Progenitor cell of endocrine pancreas (in vitro differentiated cells): ENCODE measurements around the gene KSR2. TPM values are rescaled to one million over a fixed set of nuclear protein-coding genes. Genes with fewer than 3 reads are reported as not detected.
A peak's percentile ranks its signal among the peaks of the same experiment; 100 is the strongest.

Experiments used
- DNase-seq: peaks from one replicate; pipeline ENCODE4 v3.0.0; 2021; ENCODE audit warnings: low spot score; ENCODE audit not compliant: unreplicated experiment
- H3K27ac Mint-ChIP-seq: 2 replicates; pipeline ENCODE4 v1.8.0; 2021; ENCODE audit warnings: mild to moderate bottlenecking, moderate library complexity, mixed read lengths
- H3K27me3 Mint-ChIP-seq: 2 replicates; pipeline ENCODE4 v1.8.0; 2021; ENCODE audit warnings: mixed read lengths
- H3K36me3 Mint-ChIP-seq: 2 replicates; pipeline ENCODE4 v1.8.0; 2022; ENCODE audit warnings: mixed read lengths; ENCODE audit not compliant: insufficient read depth
- H3K4me1 Mint-ChIP-seq: 2 replicates; pipeline ENCODE4 v1.8.0; 2021; ENCODE audit warnings: low read depth, mixed read lengths
- H3K4me3 Mint-ChIP-seq: 2 replicates; pipeline ENCODE4 v1.8.0; 2021; ENCODE audit warnings: low read depth, mild to moderate bottlenecking, moderate library complexity, mixed read lengths
- H3K9me3 Mint-ChIP-seq: 2 replicates; pipeline ENCODE4 v1.8.0; 2021; ENCODE audit warnings: low read depth, mixed read lengths
- CTCF ChIP-seq: fragments of 200-600 bp; sonication (generic); IDR thresholded peaks from one replicate; pipeline ENCODE4 v1.5.0; 2021; ENCODE audit warnings: antibody characterized with exemption, mild to moderate bottlenecking; ENCODE audit not compliant: unreplicated experiment
- total RNA-seq: library from RNA; stranded (reverse); gene quantifications from 2 replicates; pipeline ENCODE4 v1.2.1, GENCODE V29; 2021

Gene KSR2
- total RNA-seq, 1 donor from 2014 or later: 1.8 TPM

- Mint-ChIP-seq H3K4me3 (no peak overlapping the region), H3K36me3 (no peaks in the 10 kb centered on the region), H3K27ac (no peak overlapping the region), H3K9me3 (no peaks in the 10 kb centered on the region), H3K4me1 (no peaks in the 10 kb centered on the region), H3K27me3 (no peaks in the 10 kb centered on the region)
- TF ChIP-seq CTCF: no peak
- DNase-seq: no peak
These were observed 78.1 kb downstream of the KSR2 start for GRCh38 chr12:117890644-117891043.

GRCh38 chr12:117890137-117890536, 78.7 kb downstream of the KSR2 start:
- DNase-seq: no peak
- H3K27ac Mint-ChIP-seq: no peak overlapping the region

GRCh38 chr12:117889098-117889497, 79.7 kb downstream of the KSR2 start:
- no peak for TF ChIP-seq CTCF
- Mint-ChIP-seq H3K27me3 (peaks cover 2% of the 10 kb centered on the region), H3K27ac (no peak overlapping the region), H3K9me3 (no peaks in the 10 kb centered on the region), H3K36me3 (no peaks in the 10 kb centered on the region), H3K4me1 (no peaks in the 10 kb centered on the region), H3K4me3 (no peak overlapping the region)
- no peak for DNase-seq

More at GRCh38 chr12:117890137-117890536, 78.7 kb downstream of the KSR2 start:
- no peaks in the 10 kb centered on the region for H3K27me3 Mint-ChIP-seq
- H3K36me3 Mint-ChIP-seq: no peaks in the 10 kb centered on the region
- no peak overlapping the region for H3K4me3 Mint-ChIP-seq
- TF ChIP-seq CTCF: peak; percentile 36
- no peaks in the 10 kb centered on the region for H3K9me3 Mint-ChIP-seq
- H3K4me1 Mint-ChIP-seq: no peaks in the 10 kb centered on the region

GRCh38 chr12:117885211-117885610, 83.6 kb downstream of the KSR2 start:
- peaks cover 7% of the 10 kb centered on the region for H3K9me3 Mint-ChIP-seq
- H3K27ac Mint-ChIP-seq: no peak overlapping the region
- no peak for DNase-seq
- H3K36me3 Mint-ChIP-seq: no peaks in the 10 kb centered on the region
- no peak for TF ChIP-seq CTCF
- peaks cover 14% of the 10 kb centered on the region for H3K27me3 Mint-ChIP-seq
- H3K4me1 Mint-ChIP-seq: no peaks in the 10 kb centered on the region
- H3K4me3 Mint-ChIP-seq: no peak overlapping the region

GRCh38 chr12:117884161-117884560, 84.6 kb downstream of the KSR2 start:
- Mint-ChIP-seq H3K27me3 (peaks cover 14% of the 10 kb centered on the region), H3K9me3 (peaks cover 7% of the 10 kb centered on the region), H3K4me1 (no peaks in the 10 kb centered on the region)

More at GRCh38 chr12:117884161-117884560, 84.6 kb downstream of the KSR2 start:
- TF ChIP-seq CTCF: no peak
- H3K36me3 Mint-ChIP-seq: no peaks in the 10 kb centered on the region
- no peak overlapping the region for H3K4me3 Mint-ChIP-seq
- no peak overlapping the region for H3K27ac Mint-ChIP-seq
- DNase-seq: no peak
